Activated CD8-positive, alpha-beta T cell treated with anti-CD3 and anti-CD28 coated beads, Interleukin-2, amount 10 ng/mL, durations not matched to agents 7 days and 5 days (primary cell): ENCODE results near the gene ARF6. TPM values are rescaled to one million over a fixed set of nuclear protein-coding genes. Genes with fewer than 3 reads are reported as not detected.
"Not testable (repeated sequence)": the region's sequence is repeated elsewhere in the genome, so short reads cannot be mapped to it uniquely, and the experiment has no call there.

ENCODE experiments used
- ATAC-seq: fragments of 150-1000 bp; cut with Tn5 transposase; one replicate; pipeline ENCODE4 v1.10.0; 2021; ENCODE audit warnings: moderate library complexity
- CTCF ChIA-PET: fragments of 350-600 bp; sonication (Branson Sonifier 250); formaldehyde crosslinking; loops from one replicate; lab custom pipeline; 2021; ENCODE audit warnings: antibody characterized with exemption; lab: Charles Lee
- POLR2A ChIA-PET: fragments of 350-600 bp; sonication (Branson Sonifier 250); formaldehyde crosslinking; loops from one replicate; lab custom pipeline; 2021; ENCODE audit warnings: antibody characterized with exemption; lab: Charles Lee
- DNase-seq: peaks from one replicate; pipeline ENCODE4 v3.0.0-alpha.2; 2020
- H3K27ac Mint-ChIP-seq: one replicate; pipeline ENCODE4 v1.8.0; 2021; ENCODE audit warnings: mild to moderate bottlenecking, mixed read lengths
- H3K27me3 Mint-ChIP-seq: one replicate; pipeline ENCODE4 v1.8.0; 2021; ENCODE audit warnings: low read depth, mixed read lengths
- H3K36me3 Mint-ChIP-seq: one replicate; pipeline ENCODE4 v1.8.0; 2021; ENCODE audit warnings: low read depth, mixed read lengths
- H3K4me1 Mint-ChIP-seq: one replicate; pipeline ENCODE4 v1.8.0; 2021; ENCODE audit warnings: low read depth, mixed read lengths
- H3K4me3 Mint-ChIP-seq: one replicate; pipeline ENCODE4 v1.8.0; 2021; ENCODE audit warnings: mild to moderate bottlenecking, mixed read lengths
- H3K9me3 Mint-ChIP-seq: one replicate; pipeline ENCODE4 v1.8.0; 2022; ENCODE audit warnings: mixed read lengths; ENCODE audit not compliant: insufficient read depth
- total RNA-seq, 2 experiments: library from RNA; stranded (reverse); gene quantifications; one replicate each; pipeline ENCODE4 v1.2.3, GENCODE V29; 2021

The ARF6 gene
- total RNA-seq, 2 experiments from 2014 or later = 183 to 193 TPM

DNA sequence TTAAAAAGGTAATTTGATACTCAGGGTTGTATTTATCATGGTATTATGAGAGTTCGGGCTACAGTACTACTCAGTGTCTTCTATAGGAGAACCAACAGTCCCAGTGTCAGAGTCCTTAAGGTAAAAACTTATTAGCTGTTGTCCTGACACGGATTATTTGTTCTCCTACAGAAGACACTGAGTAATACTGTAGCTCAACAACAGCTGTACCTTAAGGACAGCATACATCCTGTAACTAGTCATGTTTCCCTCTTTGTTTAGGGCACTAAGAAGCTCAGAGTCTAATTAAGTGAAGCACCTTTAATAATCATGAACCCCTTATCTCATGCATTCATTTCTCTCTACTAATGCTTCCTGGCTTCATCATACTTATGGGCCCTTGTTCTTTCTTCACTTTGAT lies 33.9 kb downstream of the ARF6 start:
- ATAC-seq (no peak), DNase-seq (no peak)
- no peaks in the 10 kb centered on the region for H3K9me3 Mint-ChIP-seq
- ChIA-PET POLR2A (no interaction called here), CTCF (interaction anchor here (2.5 kb wide), 1 partner anchor 13 kb away, joined by 9 read pairs; no protein-coding TSS in a partner anchor)
- H3K4me3 Mint-ChIP-seq = no peak overlapping the region
- H3K27me3 Mint-ChIP-seq = no peaks in the 10 kb centered on the region
- H3K4me1 Mint-ChIP-seq = peaks cover 17% of the 10 kb centered on the region
- peaks cover 2% of the 10 kb centered on the region for H3K36me3 Mint-ChIP-seq
- H3K27ac Mint-ChIP-seq = no peak overlapping the region

DNA sequence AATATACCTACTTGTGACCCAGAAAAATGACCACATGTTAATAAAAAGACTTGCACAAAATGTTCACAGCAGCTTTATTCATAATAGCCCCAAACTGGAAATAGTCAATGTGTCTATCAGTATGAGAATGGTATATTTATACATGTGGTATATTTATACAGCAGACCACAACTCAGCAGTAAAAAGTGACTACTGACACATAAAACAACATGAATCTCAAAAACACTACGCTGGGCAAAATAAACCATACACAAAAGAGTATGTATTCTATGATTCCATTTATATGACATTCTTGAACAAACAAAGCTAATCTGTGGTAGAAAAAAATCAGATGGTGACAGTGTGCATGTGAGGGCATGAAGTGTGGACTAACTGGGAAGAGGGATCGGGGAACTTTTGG lies 35.1 kb downstream of the ARF6 start:
- Mint-ChIP-seq H3K27ac (no peak overlapping the region), H3K4me3 (no peak overlapping the region), H3K4me1 (peaks cover 17% of the 10 kb centered on the region), H3K27me3 (no peaks in the 10 kb centered on the region), H3K9me3 (no peaks in the 10 kb centered on the region), H3K36me3 (peaks cover 2% of the 10 kb centered on the region)
- ChIA-PET CTCF (no interaction called here), POLR2A (interaction anchor here (1.8 kb wide), 1 partner anchor 75 kb away, joined by 4 read pairs; no protein-coding TSS in a partner anchor)
- no peak for DNase-seq
- ATAC-seq = no peak

DNA sequence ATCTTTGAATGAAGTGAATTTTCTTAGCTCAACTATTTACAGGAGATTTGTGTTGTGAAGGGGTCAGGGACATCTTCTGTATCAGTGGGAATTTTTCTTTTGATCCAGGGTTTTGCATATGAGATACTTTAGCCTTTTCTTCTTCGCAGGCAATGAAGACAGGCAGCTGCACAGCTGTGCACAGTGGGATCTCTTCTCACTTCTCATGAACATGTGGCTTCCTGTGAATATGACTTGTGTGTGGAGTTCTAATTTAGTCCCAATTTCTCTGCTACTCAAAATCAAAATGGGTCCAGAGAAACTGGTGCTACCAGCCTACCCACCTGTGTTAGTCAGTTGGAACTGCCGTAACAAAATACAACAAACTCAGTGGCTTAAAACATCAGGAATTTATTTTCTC lies 37.8 kb downstream of the ARF6 start:
- no peaks in the 10 kb centered on the region for H3K9me3 Mint-ChIP-seq
- no peaks in the 10 kb centered on the region for H3K27me3 Mint-ChIP-seq
- no peak for ATAC-seq
- ChIA-PET CTCF (interaction anchor here (0.7 to 1.5 kb wide), 3 partner anchors 10 to 67 kb away, joined by 3 to 6 read pairs (median 3); no protein-coding TSS in a partner anchor), POLR2A (no interaction called here)
- H3K27ac Mint-ChIP-seq = peak overlapping the region; percentile 10
- H3K36me3 Mint-ChIP-seq = peaks cover 2% of the 10 kb centered on the region
- H3K4me1 Mint-ChIP-seq = peaks cover 8% of the 10 kb centered on the region
- no peak overlapping the region for H3K4me3 Mint-ChIP-seq
- DNase-seq = no peak

GRCh38 chr14:49931523-49931922 lies 38.6 kb downstream of the ARF6 start:
- no peaks in the 10 kb centered on the region for H3K27me3 Mint-ChIP-seq
- peaks cover 3% of the 10 kb centered on the region for H3K9me3 Mint-ChIP-seq
- ChIA-PET CTCF (interaction anchor here (0.7 kb wide), 1 partner anchor 52 kb away, joined by 3 read pairs; no protein-coding TSS in a partner anchor), POLR2A (interaction anchor here (0.6 kb wide), 1 partner anchor 69 kb away, joined by 3 read pairs; no protein-coding TSS in a partner anchor)
- no peak overlapping the region for H3K4me3 Mint-ChIP-seq
- ATAC-seq (no peak), DNase-seq (no peak)
- H3K27ac Mint-ChIP-seq = no peak overlapping the region
- peaks cover 5% of the 10 kb centered on the region for H3K36me3 Mint-ChIP-seq
- H3K4me1 Mint-ChIP-seq = peaks cover 15% of the 10 kb centered on the region

- H3K27me3 Mint-ChIP-seq = no peaks in the 10 kb centered on the region
- ATAC-seq (no peak), DNase-seq (no peak)
- POLR2A ChIA-PET = interaction anchor here (0.6 kb wide), 1 partner anchor 71 kb away, joined by 4 read pairs; no protein-coding TSS in a partner anchor
- no peak overlapping the region for H3K27ac Mint-ChIP-seq
- CTCF ChIA-PET = no interaction called here
- peaks cover 17% of the 10 kb centered on the region for H3K36me3 Mint-ChIP-seq
- H3K4me3 Mint-ChIP-seq = no peak overlapping the region
- peaks cover 13% of the 10 kb centered on the region for H3K9me3 Mint-ChIP-seq
- H3K4me1 Mint-ChIP-seq = peaks cover 18% of the 10 kb centered on the region
These were observed 40.2 kb downstream of the ARF6 start for GRCh38 chr14:49933128-49933527.

- DNase-seq (no peak), ATAC-seq (no peak)
- ChIA-PET CTCF (no interaction called here), POLR2A (interaction anchor here (0.6 kb wide), 1 partner anchor 72 kb away, joined by 4 read pairs; no protein-coding TSS in a partner anchor)
- peaks cover 22% of the 10 kb centered on the region for H3K36me3 Mint-ChIP-seq
- H3K9me3 Mint-ChIP-seq = peaks cover 13% of the 10 kb centered on the region
- no peak overlapping the region for H3K27ac Mint-ChIP-seq
- no peak overlapping the region for H3K4me3 Mint-ChIP-seq
- H3K27me3 Mint-ChIP-seq = no peaks in the 10 kb centered on the region
- peaks cover 21% of the 10 kb centered on the region for H3K4me1 Mint-ChIP-seq
These were observed 40.8 kb downstream of the ARF6 start for GRCh38 chr14:49933704-49934103.

- H3K27me3 Mint-ChIP-seq = no peaks in the 10 kb centered on the region
- H3K4me1 Mint-ChIP-seq = peaks cover 24% of the 10 kb centered on the region
- H3K4me3 Mint-ChIP-seq = no peak overlapping the region
- ChIA-PET CTCF (no interaction called here), POLR2A (no interaction called here)
- H3K36me3 Mint-ChIP-seq = peaks cover 28% of the 10 kb centered on the region
- no peak for DNase-seq
- no peak for ATAC-seq
- no peak overlapping the region for H3K27ac Mint-ChIP-seq
- H3K9me3 Mint-ChIP-seq = peaks cover 16% of the 10 kb centered on the region
These were observed 41.8 kb downstream of the ARF6 start for GRCh38 chr14:49934646-49935045.

GRCh38 chr14:49935526-49935925 lies 42.6 kb downstream of the ARF6 start:
- H3K27ac Mint-ChIP-seq = no peak overlapping the region
- POLR2A ChIA-PET = no interaction called here
- peaks cover 33% of the 10 kb centered on the region for H3K36me3 Mint-ChIP-seq
- H3K4me3 Mint-ChIP-seq = no peak overlapping the region
- CTCF ChIA-PET = no interaction called here
- peaks cover 31% of the 10 kb centered on the region for H3K4me1 Mint-ChIP-seq
- no peaks in the 10 kb centered on the region for H3K27me3 Mint-ChIP-seq
- ATAC-seq (no peak), DNase-seq (no peak)
- peaks cover 16% of the 10 kb centered on the region for H3K9me3 Mint-ChIP-seq

DNA sequence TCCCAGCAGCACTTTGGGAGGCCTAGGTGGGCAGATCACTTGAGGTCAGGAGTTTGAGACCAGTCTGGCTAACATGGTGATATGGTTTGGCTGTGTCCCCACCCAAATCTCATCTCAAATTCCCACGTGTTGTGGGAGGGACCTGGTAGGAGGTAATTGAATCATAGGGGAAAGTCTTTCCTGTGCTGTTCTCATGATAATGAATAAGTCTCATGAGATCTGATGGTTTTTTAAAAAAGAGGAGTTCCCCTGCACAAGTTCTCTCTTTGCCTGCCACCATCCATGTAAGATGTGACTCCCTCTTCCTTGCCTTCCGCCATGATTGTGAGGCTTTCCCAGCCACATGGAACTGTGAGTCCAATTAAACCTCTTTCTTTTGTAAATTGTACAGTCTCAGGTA lies 43.4 kb downstream of the ARF6 start:
- DNase-seq, H3K4me3 Mint-ChIP-seq, H3K27me3 Mint-ChIP-seq, ATAC-seq, POLR2A ChIA-PET, CTCF ChIA-PET: not testable (repeated sequence)
- Mint-ChIP-seq H3K9me3 (peaks cover 16% of the 10 kb centered on the region), H3K27ac (peak overlapping the region; percentile 15), H3K36me3 (peaks cover 31% of the 10 kb centered on the region), H3K4me1 (peaks cover 30% of the 10 kb centered on the region)

- H3K9me3 Mint-ChIP-seq = peaks cover 16% of the 10 kb centered on the region
- H3K4me3 Mint-ChIP-seq, H3K27me3 Mint-ChIP-seq, DNase-seq, ATAC-seq, POLR2A ChIA-PET, CTCF ChIA-PET, H3K27ac Mint-ChIP-seq: not testable (repeated sequence)
- H3K36me3 Mint-ChIP-seq = peaks cover 31% of the 10 kb centered on the region
- peaks cover 33% of the 10 kb centered on the region for H3K4me1 Mint-ChIP-seq
These were observed 44.0 kb downstream of the ARF6 start for GRCh38 chr14:49936882-49937281.

DNA sequence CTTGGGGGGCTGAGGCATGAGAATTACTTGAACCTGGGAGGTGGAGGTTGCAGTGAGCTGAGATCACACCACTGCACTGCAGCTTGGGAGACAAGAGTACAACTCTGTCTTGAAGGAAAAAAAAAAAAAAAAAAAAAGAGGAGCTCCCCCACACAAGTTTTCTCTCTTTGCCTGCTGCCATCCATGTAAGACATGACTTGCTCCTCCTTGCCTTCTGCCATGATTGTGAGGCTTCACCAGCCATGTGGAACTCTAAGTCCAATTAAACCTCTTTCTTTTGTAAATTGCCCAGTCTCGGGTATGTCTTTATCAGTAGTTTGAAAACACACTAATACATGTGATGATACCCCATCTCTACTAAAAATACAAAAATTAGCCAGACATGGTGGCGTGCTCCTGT lies 46.3 kb downstream of the ARF6 start:
- peak overlapping the region; percentile 87 for H3K27ac Mint-ChIP-seq
- peaks cover 54% of the 10 kb centered on the region for H3K4me1 Mint-ChIP-seq
- H3K27me3 Mint-ChIP-seq, ATAC-seq, DNase-seq, H3K4me3 Mint-ChIP-seq: not testable (repeated sequence)
- peaks cover 34% of the 10 kb centered on the region for H3K9me3 Mint-ChIP-seq
- CTCF ChIA-PET = interaction anchor here (0.6 to 2.9 kb wide), 4 partner anchors 12 to 32 kb away, joined by 3 to 14 read pairs (median 8); no protein-coding TSS in a partner anchor
- peaks cover 49% of the 10 kb centered on the region for H3K36me3 Mint-ChIP-seq
- POLR2A ChIA-PET = interaction anchor here (0.6 to 2.3 kb wide), 2 partner anchors 33 to 56 kb away, joined by 4 to 21 read pairs; no protein-coding TSS in a partner anchor

- Mint-ChIP-seq H3K4me1 (peaks cover 61% of the 10 kb centered on the region), H3K4me3 (peak overlapping the region; percentile 38), H3K9me3 (peaks cover 34% of the 10 kb centered on the region), H3K27me3 (no peaks in the 10 kb centered on the region), H3K27ac (peak overlapping the region; percentile 87), H3K36me3 (peaks cover 49% of the 10 kb centered on the region)
- ChIA-PET CTCF (interaction anchor here (0.6 to 2.9 kb wide), 11 partner anchors 10 to 77 kb away, joined by 3 to 14 read pairs (median 5); no protein-coding TSS in a partner anchor), POLR2A (interaction anchor here (1.7 to 2.7 kb wide), 3 partner anchors 32 to 62 kb away, joined by 6 to 21 read pairs (median 12); partner anchors contain the start of gene ARF6)
- ATAC-seq (no peak), DNase-seq (no peak)
These were observed 47.1 kb downstream of the ARF6 start for GRCh38 chr14:49939884-49940510.
